Left lung (tissue), 10 donors: Measurements from ENCODE around the gene TIMP3. TPM values are rescaled to one million over a fixed set of nuclear protein-coding genes. Genes with fewer than 3 reads are reported as not detected.
"Not testable (repeated sequence)": the region's sequence is repeated elsewhere in the genome, so short reads cannot be mapped to it uniquely, and the experiment has no call there.

ENCODE experiments used
- ATAC-seq: fragments of 200-7000 bp; cut with Tn5 transposase; one replicate; pipeline ENCODE4 v1.9.1; 2020; ENCODE audit warnings: moderate library complexity
- DNase-seq, 4 donors: peaks; one replicate each; pipeline ENCODE4 v3.0.0-alpha.2; 2013 to 2020
- H3K27ac ChIP-seq, 2 donors: fragments of 200-600 bp; sonication (generic) in 1 of 2; one replicate each; pipeline versions ENCODE4 v1.5.0 to v1.8.0; 2020 to 2021
- H3K27me3 ChIP-seq, 2 donors: fragments of 200-600 bp; sonication (generic) in 1 of 2; one replicate each; pipeline versions ENCODE4 v1.5.0 to v1.8.0; 2020 to 2021
- H3K36me3 ChIP-seq, 2 donors: fragments of 200-600 bp; sonication (generic) in 1 of 2; one replicate each; pipeline versions ENCODE4 v1.5.0 to v1.8.0; 2020 to 2021
- H3K4me1 ChIP-seq, 2 donors: fragments of 200-600 bp; one replicate each; pipeline ENCODE4 v1.8.0; 2021
- H3K4me3 ChIP-seq, 2 donors: fragments of 200-600 bp; sonication (generic) in 1 of 2; one replicate each; pipeline versions ENCODE4 v1.5.0 to v1.8.0; 2020 to 2021; ENCODE audit warnings: mild to moderate bottlenecking in 1 of 2
- H3K9me3 ChIP-seq, 2 donors: fragments of 200-600 bp; sonication (generic) in 1 of 2; one replicate each; pipeline versions ENCODE4 v1.5.0 to v1.8.0; 2020 to 2021
- CTCF ChIP-seq, 2 donors: fragments of 200-600 bp; sonication (generic) in 1 of 2; IDR thresholded peaks; one replicate each; pipeline versions ENCODE4 v1.5.0 to v1.8.0; 2021; ENCODE audit warnings: antibody characterized with exemption in 2 of 2
- intact Hi-C, 2 donors: fragments of 100-400 bp; cut with DNase I; formaldehyde crosslinking; loops; one replicate each; pipeline versions ENCODE4 v1.11.2 to v1.14.2; 2022
- polyA plus RNA-seq, 6 donors: library from polyadenylated mRNA; unstranded; fragments of 120-200 nt; gene quantifications; one replicate each; pipeline ENCODE4 v1.2.1, GENCODE V29; 2013; ENCODE audit not compliant: insufficient read length in 6 of 6
- total RNA-seq, 2 donors: library from RNA; stranded (reverse); fragmentation: NEBNext Ultra II Directional; extraction: Animal tissue kit (Norgen Biotek cat#: 25700); gene quantifications; one replicate each; pipeline ENCODE4 v1.2.1, GENCODE V29; 2021
- donor health status: DM: no; HTN: yes; CAD: no.
- donor health status: DM: no; HTN: no; CAD: no.

The TIMP3 gene
- total and polyA plus RNA-seq, 8 donors, result 146 to 308 (median 162) TPM

DNA sequence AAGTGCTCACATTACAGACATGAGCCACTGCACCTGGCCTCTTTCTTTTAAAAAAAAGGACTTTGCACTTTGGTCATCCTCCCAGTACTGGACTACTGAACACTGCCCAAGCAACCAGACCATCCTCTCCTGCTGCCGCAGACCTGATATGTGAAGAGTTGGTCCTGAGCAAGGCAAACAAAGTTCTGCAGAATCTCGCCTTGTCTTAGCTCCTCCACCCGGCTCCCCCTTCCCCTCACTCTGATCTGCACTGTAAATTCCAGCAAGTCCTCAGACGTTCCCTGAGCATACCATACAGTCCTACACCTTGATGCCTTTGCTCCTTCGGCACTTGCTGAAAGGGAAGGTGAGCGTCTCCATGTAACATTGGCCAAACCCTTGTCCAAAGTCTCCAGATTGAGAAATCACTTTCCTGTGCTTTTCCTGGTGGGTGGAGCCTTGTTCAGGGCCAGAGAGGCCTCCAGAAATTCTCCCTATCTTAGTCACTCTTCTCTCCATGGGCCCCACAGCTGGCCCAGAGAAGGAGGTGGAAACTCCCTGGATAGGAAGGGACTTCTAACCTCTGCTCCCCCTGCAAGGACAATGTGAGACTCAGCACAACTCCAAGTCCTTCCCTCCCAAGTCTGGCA is 47.0 kb upstream of the TIMP3 start:
- Histone ChIP-seq H3K9me3 (no peaks in the 10 kb centered on the region), H3K36me3 (no peaks in the 10 kb centered on the region), H3K4me1 (peaks cover 0 to 8% of the 10 kb centered on the region in 2 donors), H3K27ac (no peak overlapping the region), H3K4me3 (no peak overlapping the region), H3K27me3 (no peaks in the 10 kb centered on the region)
- peak; percentile 69 for ATAC-seq
- DNase-seq, result no peak
- intact Hi-C loops, result no loop called here
- no peak for TF ChIP-seq CTCF (IDR thresholded peaks at IDR 0.05)

GRCh38 chr22:32757086-32757762 is 44.3 kb upstream of the TIMP3 start:
- ATAC-seq, result peak; percentile 33
- H3K4me3 ChIP-seq, H3K9me3 ChIP-seq, H3K27ac ChIP-seq, H3K36me3 ChIP-seq, intact Hi-C loops: not testable (repeated sequence)
- DNase-seq, result peak in 1 of 4 donors; percentile 75
- peaks cover 0 to 21% of the 10 kb centered on the region in 2 donors for H3K27me3 ChIP-seq
- H3K4me1 ChIP-seq, result peaks cover 12 to 21% of the 10 kb centered on the region in 2 donors

DNA sequence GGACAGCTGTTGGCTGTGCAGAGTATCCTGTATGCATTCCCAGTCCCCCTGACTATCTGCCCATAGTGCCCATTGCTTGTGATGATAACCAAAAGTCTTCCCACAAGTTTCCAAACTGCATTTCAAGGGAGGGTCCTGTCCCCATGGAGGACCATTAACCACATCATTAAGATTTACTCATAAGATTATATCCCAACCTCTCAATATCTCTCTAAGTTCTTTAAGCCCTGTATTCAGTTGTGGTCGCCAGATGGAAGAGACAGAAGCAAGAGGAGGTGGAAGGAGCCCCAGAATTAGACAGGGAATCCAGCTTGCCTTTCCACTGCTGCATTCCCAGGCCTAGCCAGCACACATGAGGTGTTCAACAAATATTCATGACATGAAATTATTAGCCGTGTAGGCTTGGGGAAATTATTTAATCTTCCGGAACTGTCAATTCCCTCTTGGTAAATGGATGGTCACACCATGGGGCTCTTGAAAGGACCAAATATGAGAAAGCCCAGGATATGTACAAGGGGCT is 42.6 kb upstream of the TIMP3 start:
- H3K4me3 ChIP-seq, result no peak overlapping the region
- H3K27ac ChIP-seq, result no peak overlapping the region
- ATAC-seq (no peak), DNase-seq (no peak)
- TF ChIP-seq CTCF (IDR thresholded peaks at IDR 0.05), result no peak
- peaks cover 12 to 35% of the 10 kb centered on the region in 2 donors for H3K4me1 ChIP-seq
- intact Hi-C loops, result no loop called here
- no peaks in the 10 kb centered on the region for H3K9me3 ChIP-seq
- peaks cover 0 to 21% of the 10 kb centered on the region in 2 donors for H3K27me3 ChIP-seq
- H3K36me3 ChIP-seq, result no peaks in the 10 kb centered on the region

DNA sequence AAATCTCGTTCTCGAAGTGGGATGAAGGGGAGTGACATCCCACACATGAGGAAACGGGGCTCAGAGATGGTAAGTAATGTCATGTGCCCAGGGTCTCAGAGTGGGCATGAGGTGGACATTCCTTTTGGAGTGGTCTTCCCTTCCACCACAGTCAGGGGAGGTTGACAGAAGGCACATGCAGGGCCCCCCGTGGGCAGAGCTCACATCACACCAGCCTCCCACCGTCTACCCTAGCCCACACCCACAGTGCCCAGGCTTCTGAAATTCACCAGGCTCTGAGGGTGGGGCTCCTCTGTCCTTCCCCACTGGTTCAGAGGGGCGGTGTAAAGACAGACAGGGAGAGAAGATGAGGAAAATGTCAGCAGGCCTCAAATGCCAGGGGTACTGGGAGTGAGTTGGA is 41.1 kb upstream of the TIMP3 start:
- Histone ChIP-seq H3K36me3 (no peaks in the 10 kb centered on the region), H3K4me3 (no peak overlapping the region), H3K4me1 (peaks cover 25 to 40% of the 10 kb centered on the region in 2 donors), H3K27ac (peak overlapping the region; percentile 9 to 13), H3K9me3 (no peaks in the 10 kb centered on the region), H3K27me3 (peaks cover 0 to 21% of the 10 kb centered on the region in 2 donors)
- TF ChIP-seq CTCF (IDR thresholded peaks at IDR 0.05), result no peak
- ATAC-seq (no peak), DNase-seq (no peak)
- intact Hi-C loops, result no loop called here

DNA sequence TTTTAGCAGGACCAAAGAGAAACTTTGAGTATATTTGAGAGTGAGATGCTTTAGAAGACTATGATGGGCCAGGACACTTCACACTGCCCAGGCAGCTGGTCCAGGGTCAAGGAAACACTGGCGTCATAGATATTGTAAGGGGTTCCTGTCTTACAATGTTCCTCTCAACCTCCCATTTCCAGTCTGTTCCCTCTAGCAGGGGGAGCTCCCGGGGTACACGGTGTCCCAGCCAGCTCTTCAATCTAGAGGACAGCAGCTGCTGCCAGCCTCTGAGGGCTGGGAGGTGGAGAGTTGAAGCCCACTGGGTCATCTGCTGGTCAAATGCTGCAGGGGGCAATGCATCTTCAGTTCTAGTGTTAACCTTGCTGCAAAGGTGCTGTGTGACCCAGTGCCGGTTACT is 40.7 kb upstream of the TIMP3 start:
- H3K27ac ChIP-seq, result peak overlapping the region; percentile 9 to 19
- H3K9me3 ChIP-seq, result no peaks in the 10 kb centered on the region
- ATAC-seq, result no peak
- DNase-seq, result no peak
- intact Hi-C loops, result no loop called here
- TF ChIP-seq CTCF (IDR thresholded peaks at IDR 0.05), result no peak
- H3K4me3 ChIP-seq, result no peak overlapping the region
- peaks cover 25 to 41% of the 10 kb centered on the region in 2 donors for H3K4me1 ChIP-seq
- H3K27me3 ChIP-seq, result peaks cover 0 to 21% of the 10 kb centered on the region in 2 donors
- H3K36me3 ChIP-seq, result no peaks in the 10 kb centered on the region
